ENCODE data around the gene GSTK1. TPM values are rescaled to one million over a fixed set of nuclear protein-coding genes. Genes with fewer than 3 reads are reported as not detected.
A peak's percentile ranks its signal among the peaks of the same experiment; 100 is the strongest.

Gene GSTK1
- total RNA-seq, 3 donors from 2014 or later, result 196 to 242 (median 199) TPM

- intact Hi-C loops (cut with DNase I; ENCODE audit: low total_unique reads), result no loop called here
- H3K27ac ChIP-seq, result no peak overlapping the region
These were observed 45.4 kb upstream of the GSTK1 start for GRCh38 chr7:143217806-143218205.

GRCh38 chr7:143221286-143221685, 42.0 kb upstream of the GSTK1 start:
- TF ChIP-seq POLR2AphosphoS5 (IDR thresholded peaks at IDR 0.05) (no peak), POLR2A (IDR thresholded peaks at IDR 0.05) (no peak), CTCF (IDR thresholded peaks at IDR 0.05) (no peak)
- Histone ChIP-seq H3K27ac (no peak overlapping the region), H3K27me3 (no peaks in the 10 kb centered on the region), H3K36me3 (no peaks in the 10 kb centered on the region), H3K9me3 (no peaks in the 10 kb centered on the region), H3K4me3 (no peak overlapping the region), H3K4me1 (no peaks in the 10 kb centered on the region)
- DNase-seq (ENCODE audit: low spot score in 2 of 2), result no peak
- intact Hi-C loops (cut with DNase I; ENCODE audit: low total_unique reads), result no loop called here

More at GRCh38 chr7:143217806-143218205, 45.4 kb upstream of the GSTK1 start:
- no peak for DNase-seq (ENCODE audit: low spot score in 2 of 2)
- no peaks in the 10 kb centered on the region for H3K4me1 ChIP-seq
- TF ChIP-seq POLR2A (IDR thresholded peaks at IDR 0.05) (no peak), CTCF (IDR thresholded peaks at IDR 0.05) (no peak), POLR2AphosphoS5 (IDR thresholded peaks at IDR 0.05) (no peak)
- no peaks in the 10 kb centered on the region for H3K9me3 ChIP-seq
- no peaks in the 10 kb centered on the region for H3K36me3 ChIP-seq
- no peak overlapping the region for H3K4me3 ChIP-seq
- H3K27me3 ChIP-seq, result no peaks in the 10 kb centered on the region

DNA sequence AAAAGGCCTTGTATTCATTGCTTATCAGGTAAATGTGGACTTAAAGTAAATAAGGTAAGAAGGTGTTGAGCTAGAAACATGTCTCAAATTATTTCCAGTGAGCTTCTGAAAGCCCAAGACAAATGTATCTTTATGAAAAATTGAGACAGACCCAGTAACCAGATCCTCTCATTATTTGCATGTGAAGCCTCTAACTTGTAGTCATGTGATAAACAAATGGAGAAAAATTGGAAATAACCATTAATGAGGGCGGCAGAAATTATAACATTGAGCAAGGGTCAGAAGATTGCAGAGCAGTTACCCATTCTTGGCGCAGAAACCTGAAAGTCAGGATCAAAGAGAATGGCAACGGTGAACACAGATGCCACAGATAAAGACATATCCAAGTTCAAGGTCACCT, 41.5 kb upstream of the GSTK1 start, which contains the start of gene TAS2R40:
Gene TAS2R40 (plus strand): TSS at position 301 of the 400 bp plus-strand sequence. CDS start 42 bp downstream, at position 343.
- no peak within 1 kb of the TSS for H3K4me3 ChIP-seq
- no peaks in the 10 kb centered on the region for H3K27me3 ChIP-seq
- TF ChIP-seq POLR2A (IDR thresholded peaks at IDR 0.05) (no peak), CTCF (IDR thresholded peaks at IDR 0.05) (no peak), POLR2AphosphoS5 (IDR thresholded peaks at IDR 0.05) (no peak)
- no peaks in the 10 kb centered on the region for H3K9me3 ChIP-seq
- intact Hi-C loops (cut with DNase I; ENCODE audit: low total_unique reads), result no loop called here
- no peak for DNase-seq (ENCODE audit: low spot score in 2 of 2)
- no peaks in the 10 kb centered on the region for H3K36me3 ChIP-seq
- no peaks in the 10 kb centered on the region for H3K4me1 ChIP-seq
- peak within 1 kb of the TSS in 1 of 2 donors; percentile 12 for H3K27ac ChIP-seq

DNA sequence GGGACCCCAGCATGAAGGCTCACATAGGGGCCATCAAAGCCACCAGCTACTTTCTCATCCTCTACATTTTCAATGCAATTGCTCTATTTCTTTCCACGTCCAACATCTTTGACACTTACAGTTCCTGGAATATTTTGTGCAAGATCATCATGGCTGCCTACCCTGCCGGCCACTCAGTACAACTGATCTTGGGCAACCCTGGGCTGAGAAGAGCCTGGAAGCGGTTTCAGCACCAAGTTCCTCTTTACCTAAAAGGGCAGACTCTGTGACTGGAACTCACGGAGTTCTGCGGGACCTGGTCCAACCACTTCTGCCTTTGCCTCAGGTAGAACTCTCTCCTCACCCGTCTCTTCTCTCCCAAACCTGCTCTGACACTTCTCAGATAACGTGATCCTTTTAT, 40.5 kb upstream of the GSTK1 start:
- Histone ChIP-seq H3K4me1 (no peaks in the 10 kb centered on the region), H3K36me3 (no peaks in the 10 kb centered on the region), H3K27me3 (no peaks in the 10 kb centered on the region), H3K9me3 (no peaks in the 10 kb centered on the region), H3K27ac (peak overlapping the region in 1 of 2 donors; percentile 12), H3K4me3 (no peak overlapping the region)
- intact Hi-C loops (cut with DNase I; ENCODE audit: low total_unique reads), result no loop called here
- DNase-seq (ENCODE audit: low spot score in 2 of 2), result no peak
- TF ChIP-seq POLR2AphosphoS5 (IDR thresholded peaks at IDR 0.05), result no peak
- no peak for TF ChIP-seq POLR2A (IDR thresholded peaks at IDR 0.05)
- TF ChIP-seq CTCF (IDR thresholded peaks at IDR 0.05), result no peak

- H3K9me3 ChIP-seq, result no peaks in the 10 kb centered on the region
- H3K27me3 ChIP-seq, result no peaks in the 10 kb centered on the region
- DNase-seq (ENCODE audit: low spot score in 2 of 2), result peak in 1 of 2 donors; percentile 62
- no peaks in the 10 kb centered on the region for H3K36me3 ChIP-seq
- intact Hi-C loops (cut with DNase I; ENCODE audit: low total_unique reads), result no loop called here
- no peaks in the 10 kb centered on the region for H3K4me1 ChIP-seq
- no peak overlapping the region for H3K4me3 ChIP-seq
- peak overlapping the region; percentile 14 to 50 for H3K27ac ChIP-seq
- TF ChIP-seq POLR2AphosphoS5 (IDR thresholded peaks at IDR 0.05) (no peak), POLR2A (IDR thresholded peaks at IDR 0.05) (no peak), CTCF (IDR thresholded peaks at IDR 0.05) (no peak)
These were observed 39.5 kb upstream of the GSTK1 start for GRCh38 chr7:143223784-143224183.
